Lung microvascular endothelial cell (primary cell): ENCODE data around the gene ITGB6. TPM values are rescaled to one million over a fixed set of nuclear protein-coding genes. Genes with fewer than 3 reads are reported as not detected.

Source experiments
- DNase-seq, 2 donors: peaks; one replicate each; pipeline versions ENCODE4 v3.0.0 to v3.0.0-alpha.2; 2010; ENCODE audit warnings: low read depth in 2 of 2
- total RNA-seq: library from RNA; depleted of rRNA; stranded (reverse); fragments of >200 nt; gene quantifications from 2 replicates; pipeline ENCODE4 v1.2.1, GENCODE V29; 2014

ITGB6 gene
- total RNA-seq, 1 donor from 2014 or later: not detected

GRCh38 chr2:160221391-160222276 lies 21.6 kb upstream of the ITGB6 start:
- DNase-seq: peak; percentile 14 to 23

DNA sequence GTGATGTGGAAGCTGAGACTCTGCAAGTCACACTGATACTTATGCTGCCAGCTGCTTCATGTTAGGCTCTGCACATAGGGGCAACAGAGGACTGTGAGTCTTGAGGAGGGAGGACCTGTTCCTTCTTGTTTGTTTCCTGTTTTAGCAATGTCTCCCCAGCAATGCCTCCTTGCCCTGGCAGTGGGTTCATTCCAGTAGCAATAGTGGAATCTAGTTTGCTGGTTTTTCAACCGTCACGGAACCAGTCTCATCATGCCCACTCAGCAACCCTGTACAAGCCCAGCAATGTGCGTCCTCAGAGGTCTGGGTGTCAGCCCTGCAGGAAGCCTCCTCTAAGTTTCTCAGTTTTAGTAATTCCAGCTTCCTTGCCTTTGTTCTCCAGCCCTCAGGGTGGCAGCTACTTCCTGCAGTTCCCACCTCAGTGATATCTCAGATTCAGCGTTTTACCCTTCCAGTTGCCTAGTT lies 20.5 kb upstream of the ITGB6 start:
- DNase-seq: peak in 1 of 2 donors; percentile 43

GRCh38 chr2:160220026-160220425 lies 20.0 kb upstream of the ITGB6 start:
- DNase-seq: no peak

- peak; percentile 63 to 64 for DNase-seq
Measured at GRCh38 chr2:160214461-160215445, 14.7 kb upstream of the ITGB6 start.

DNA sequence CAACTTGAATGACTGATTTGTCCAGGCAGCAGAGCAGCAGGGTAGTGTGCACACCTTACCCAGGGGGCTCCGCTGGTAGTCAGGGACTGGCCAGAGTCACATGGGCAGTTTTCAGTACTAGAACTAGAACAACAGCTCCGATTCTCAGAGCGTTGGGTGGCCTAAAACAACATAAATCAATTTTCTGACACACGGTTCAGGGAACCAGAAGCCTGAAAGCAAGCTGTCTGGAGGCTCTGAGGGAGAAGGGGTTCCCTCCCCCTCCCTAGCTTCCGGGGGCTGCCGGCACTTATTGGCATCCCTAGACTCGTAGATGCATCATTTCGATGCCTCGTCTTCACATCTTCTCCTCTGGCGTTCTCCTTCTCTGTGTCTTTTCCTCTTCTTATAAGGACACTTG lies 13.4 kb upstream of the ITGB6 start:
- no peak for DNase-seq

DNA sequence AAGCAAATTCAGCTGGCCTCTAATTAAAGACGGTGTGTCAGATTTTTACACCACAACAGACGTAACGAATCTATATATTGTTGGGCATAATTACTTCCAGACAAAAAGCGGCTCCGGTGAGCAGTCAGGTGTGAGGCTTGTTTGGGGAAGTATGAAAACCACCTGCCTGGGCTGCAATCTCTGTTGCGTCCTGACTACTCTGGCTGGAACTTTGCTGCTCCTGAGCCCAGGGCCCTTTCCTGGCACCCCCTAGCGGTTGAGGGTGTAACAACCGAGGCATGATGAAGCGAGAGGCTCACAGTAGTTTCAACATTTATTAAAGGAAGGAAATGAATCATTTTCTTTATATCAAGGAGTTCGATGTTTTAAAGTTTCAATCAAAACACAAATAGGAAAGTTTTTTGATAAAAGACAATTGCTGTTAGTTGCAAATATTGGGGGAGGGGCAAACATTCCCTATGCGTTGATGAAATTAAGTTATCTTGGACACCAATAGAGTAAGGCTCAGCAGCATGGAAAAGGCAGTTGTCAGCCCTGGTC lies 10.6 kb upstream of the ITGB6 start:
- peak; percentile 81 to 85 for DNase-seq

DNA sequence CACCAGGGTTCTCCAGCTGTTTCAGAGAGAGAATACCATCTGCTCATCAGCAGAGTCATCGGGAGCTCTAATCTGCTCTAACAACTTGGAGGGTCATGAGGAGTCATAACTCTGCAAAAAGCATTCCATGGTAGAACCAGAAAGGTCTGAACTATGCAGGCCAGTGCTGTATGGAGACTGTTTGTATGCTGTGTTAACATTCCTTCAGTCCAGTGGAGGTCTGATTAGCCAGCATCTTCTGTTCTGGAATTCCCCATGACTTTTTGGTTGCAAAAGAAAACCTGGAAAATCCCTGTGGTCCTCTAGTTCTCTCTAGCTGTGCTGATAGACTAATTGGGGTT lies 9.4 kb upstream of the ITGB6 start:
- peak in 1 of 2 donors; percentile 69 for DNase-seq

- no peak for DNase-seq
Measured at GRCh38 chr2:160208655-160209515, 8.8 kb upstream of the ITGB6 start.

- DNase-seq: peak; percentile 68 to 88
Measured at GRCh38 chr2:160207804-160208654, 8.0 kb upstream of the ITGB6 start.

DNA sequence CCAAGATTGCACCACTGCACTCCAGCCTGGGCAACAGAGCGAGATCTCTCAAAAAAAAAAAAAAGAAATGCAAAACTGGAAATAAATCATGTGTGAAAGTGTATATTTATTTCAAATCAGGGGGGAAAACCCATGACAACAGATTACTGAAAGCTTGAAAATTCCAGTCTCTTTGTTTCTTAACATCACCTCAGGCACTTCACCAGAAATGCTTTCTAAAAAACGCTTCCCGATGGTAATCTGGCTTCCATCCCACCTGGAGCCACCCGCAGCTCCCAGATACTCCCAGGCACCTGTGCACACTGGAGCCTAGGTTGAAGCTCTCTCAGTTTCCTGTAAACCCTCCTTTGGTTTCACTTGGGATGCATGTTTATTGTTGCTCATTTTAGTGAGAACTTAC lies 7.2 kb upstream of the ITGB6 start:
- no peak for DNase-seq

GRCh38 chr2:160206436-160206835 lies 6.4 kb upstream of the ITGB6 start:
- no peak for DNase-seq

DNA sequence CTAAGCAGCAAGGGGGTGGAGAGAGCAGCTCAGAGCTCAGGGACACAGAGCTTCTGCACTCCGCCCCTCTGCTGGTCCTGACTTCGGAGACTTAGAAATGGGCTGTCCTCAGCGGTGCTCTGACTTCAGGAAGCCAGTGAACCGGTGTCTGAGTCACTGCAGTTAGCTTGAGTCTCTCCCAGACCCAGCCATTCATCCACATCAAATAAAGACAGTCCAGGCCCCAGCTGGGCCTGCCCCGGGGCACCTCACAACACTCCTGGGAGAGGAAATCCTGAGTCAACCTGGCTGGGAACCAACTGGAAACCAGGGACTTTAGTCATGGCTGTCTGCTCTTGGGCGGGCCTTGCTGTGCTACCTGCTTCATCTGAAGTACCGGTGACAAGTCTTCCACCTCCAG lies 5.4 kb upstream of the ITGB6 start:
- peak; percentile 83 to 99 for DNase-seq

GRCh38 chr2:160203422-160203821 lies 3.4 kb upstream of the ITGB6 start:
- DNase-seq: no peak

DNA sequence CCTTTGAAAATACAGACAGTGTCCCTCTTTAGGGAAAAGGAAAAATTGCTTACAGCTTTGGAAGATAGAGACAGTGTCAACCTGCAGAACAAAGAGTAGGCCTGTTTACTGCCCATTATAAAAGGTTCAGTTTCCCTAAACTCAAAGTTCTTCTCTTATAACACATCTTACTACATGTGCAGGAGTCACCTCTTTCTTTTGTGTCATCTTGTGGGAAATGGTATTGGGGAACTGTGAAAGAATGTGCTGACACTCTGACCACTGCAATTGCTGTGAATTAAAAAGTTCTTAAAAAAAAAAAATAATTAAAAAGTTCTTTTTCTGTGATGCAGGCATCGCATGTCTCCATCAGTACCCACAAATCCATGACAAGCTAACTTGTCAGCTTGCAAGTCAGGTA lies 2.9 kb upstream of the ITGB6 start:
- DNase-seq: no peak

DNA sequence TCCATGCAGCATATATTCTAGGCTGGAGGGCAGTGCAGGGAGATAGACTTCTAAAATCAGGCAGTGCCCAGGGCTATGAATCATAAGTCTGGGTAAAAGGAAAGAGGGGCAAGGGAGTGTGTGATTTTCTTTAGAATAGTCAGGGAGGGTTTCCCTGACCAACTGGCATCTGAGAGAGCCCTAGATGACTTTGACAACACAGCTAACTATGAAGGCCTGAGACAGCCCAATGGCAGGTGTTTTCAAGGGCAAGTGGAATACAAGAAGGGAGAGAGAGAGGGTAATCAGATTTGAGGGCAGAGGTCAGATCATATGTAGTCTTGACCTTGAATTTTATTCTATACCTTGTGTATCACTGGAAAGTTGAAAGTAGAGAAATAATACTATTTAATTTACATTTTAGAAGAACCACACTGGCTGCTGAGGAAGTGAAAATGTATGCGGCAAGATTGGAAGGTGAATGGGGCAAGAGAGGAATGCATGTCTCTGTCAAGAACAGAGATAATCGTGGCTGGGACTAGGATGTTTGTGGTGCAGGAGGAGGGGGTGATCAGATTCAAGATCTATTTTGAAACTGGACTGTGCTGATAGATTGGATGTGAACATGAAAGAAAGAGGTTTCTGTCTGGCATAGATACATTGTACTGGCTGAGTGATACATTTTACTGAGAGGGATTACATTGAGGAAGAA lies 1.9 kb upstream of the ITGB6 start:
- DNase-seq: no peak

DNA sequence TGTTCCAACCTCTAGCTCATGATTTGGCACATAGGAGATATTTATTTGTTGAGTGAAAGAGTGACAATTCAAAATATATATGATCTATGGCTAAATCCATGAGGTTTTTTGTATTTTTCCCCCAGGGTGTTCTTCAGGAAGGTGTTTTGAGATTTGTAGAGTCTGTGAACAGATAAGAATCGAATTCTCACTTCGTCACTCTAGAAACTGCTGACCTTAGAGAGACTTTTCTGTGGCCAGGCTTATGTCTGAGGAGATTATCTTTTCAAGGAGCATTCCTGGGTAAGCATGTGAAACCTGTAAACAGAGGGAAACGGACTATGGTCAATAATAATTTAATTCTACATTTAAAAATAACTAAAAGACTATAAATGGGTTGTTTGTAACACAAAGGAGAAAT lies 849 bp upstream of the ITGB6 start:
- DNase-seq: no peak

DNA sequence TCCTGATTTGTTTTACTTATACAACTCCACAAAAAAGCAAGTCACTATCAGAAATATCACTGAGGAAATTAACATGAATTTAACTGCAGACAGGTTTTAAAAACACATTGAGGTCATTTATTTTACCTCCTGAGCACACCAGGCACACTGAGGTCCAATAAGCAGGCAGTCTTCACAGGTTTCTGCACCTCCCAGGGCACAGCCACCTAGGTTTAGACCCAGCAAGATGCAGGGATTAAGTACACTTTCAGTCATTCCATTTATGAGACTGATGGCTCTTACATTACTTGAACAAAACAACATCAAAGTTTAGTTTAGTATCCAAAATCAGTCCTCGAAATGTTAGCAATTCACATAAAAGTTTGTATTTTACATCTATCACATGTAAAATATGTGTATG lies 1.0 kb downstream of the ITGB6 start:
- no peak for DNase-seq

- no peak for DNase-seq
Measured at GRCh38 chr2:160197587-160197986, 2.5 kb downstream of the ITGB6 start.

GRCh38 chr2:160194946-160195345 lies 5.1 kb downstream of the ITGB6 start:
- DNase-seq: no peak
